ENCODE measurements around the gene METTL27. TPM values are rescaled to one million over a fixed set of nuclear protein-coding genes. Genes with fewer than 3 reads are reported as not detected.
"Not testable (repeated sequence)": the region's sequence is repeated elsewhere in the genome, so short reads cannot be mapped to it uniquely, and the experiment has no call there.

The METTL27 gene
- total RNA-seq, 4 donors from 2014 or later = 1.5 to 9.3 (median 2.8) TPM; not detected in 1

DNA sequence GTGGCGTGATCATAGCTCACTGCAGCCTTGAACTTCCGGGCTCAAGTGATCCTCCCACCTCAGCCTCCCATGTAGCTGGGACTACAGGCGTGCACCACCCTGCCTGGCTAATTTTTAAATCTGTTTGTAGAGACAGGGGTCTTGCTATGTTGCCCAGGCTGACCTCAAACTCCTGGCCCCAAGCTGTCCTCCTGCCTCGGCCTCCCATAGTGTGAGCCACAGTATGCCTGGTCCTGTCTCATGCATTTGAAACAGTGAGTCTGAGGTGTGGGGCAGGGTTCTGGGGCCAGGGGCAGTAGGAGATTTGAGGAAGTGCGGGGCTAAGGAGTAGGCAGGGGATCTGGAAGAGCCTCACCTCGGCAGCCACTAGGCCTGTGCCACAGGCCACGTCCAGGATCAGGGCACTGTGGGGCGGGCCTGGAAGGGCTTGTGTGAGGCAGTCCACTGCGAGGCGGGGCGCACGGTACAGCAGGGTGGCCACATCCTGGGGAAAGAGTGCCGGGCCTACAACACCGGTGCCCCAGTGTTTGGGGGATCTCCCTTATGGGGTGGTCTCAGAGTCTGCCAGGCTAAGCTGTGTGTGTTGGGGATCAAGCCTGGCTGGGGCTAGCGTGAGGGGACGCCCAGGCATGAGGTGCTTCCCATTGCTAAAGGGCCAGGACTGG, 1.5 kb downstream of the METTL27 start:
- Histone ChIP-seq H3K4me1 (peaks cover 4 to 6% of the 10 kb centered on the region in 2 donors), H3K27me3 (no peaks in the 10 kb centered on the region), H3K9me3 (no peaks in the 10 kb centered on the region), H3K4me3 (no peak overlapping the region), H3K36me3 (no peaks in the 10 kb centered on the region), H3K27ac (no peak overlapping the region)
- intact Hi-C loops (cut with DNase I; ENCODE audit: low total_unique reads) = no loop called here
- DNase-seq = no peak
- TF ChIP-seq, protein P1, sequence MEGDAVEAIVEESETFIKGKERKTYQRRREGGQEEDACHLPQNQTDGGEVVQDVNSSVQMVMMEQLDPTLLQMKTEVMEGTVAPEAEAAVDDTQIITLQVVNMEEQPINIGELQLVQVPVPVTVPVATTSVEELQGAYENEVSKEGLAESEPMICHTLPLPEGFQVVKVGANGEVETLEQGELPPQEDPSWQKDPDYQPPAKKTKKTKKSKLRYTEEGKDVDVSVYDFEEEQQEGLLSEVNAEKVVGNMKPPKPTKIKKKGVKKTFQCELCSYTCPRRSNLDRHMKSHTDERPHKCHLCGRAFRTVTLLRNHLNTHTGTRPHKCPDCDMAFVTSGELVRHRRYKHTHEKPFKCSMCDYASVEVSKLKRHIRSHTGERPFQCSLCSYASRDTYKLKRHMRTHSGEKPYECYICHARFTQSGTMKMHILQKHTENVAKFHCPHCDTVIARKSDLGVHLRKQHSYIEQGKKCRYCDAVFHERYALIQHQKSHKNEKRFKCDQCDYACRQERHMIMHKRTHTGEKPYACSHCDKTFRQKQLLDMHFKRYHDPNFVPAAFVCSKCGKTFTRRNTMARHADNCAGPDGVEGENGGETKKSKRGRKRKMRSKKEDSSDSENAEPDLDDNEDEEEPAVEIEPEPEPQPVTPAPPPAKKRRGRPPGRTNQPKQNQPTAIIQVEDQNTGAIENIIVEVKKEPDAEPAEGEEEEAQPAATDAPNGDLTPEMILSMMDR (IDR thresholded peaks at IDR 0.05) = no peak
- TF ChIP-seq POLR2A (IDR thresholded peaks at IDR 0.05) = no peak

DNA sequence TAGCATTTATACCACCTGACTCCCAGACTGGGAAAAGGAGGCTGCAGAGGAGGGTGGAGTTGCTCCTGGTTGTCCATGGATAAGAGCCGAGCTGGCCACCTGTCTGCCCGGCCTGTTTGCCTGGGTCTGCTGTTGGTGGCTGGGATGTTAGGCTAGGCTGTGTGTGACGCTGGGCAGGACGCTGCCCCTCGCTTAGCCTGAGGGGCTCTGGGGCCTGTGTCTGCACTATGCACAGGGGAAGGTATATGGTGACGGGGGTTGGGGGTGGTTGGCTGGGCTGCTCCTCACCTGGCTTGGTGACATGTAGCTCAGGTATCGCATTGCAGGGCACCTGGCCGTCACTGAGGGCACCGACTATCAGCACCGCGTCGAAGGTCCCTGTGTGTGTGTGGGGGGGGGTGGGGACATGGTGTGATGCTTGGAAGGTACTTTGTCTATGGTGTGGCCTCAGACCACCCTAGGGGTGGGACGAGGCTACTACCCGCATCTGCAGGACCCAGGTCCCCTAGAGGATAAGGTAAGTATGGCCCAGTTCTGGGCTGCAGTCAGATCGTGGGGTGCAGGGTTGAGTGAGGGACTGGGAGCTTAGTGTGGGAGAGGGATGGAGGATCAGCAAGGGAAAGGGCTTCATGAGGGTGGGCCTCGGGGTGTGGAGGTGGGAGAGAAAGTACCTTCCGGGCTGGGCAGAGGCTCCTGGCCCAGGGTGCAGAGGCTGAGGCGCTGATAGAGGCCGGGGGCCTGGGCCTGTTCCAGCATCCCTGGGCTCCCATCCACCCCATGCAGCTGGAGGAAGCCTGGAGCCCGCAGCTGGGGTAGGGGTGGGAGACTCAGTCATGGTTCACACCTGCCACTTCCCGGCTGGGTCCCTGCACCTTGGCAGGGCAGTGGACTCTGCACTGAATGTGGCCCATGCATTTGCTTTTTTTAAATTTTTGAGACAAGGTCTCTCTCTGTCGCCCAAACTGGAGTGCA, 2.3 kb downstream of the METTL27 start:
- no peaks in the 10 kb centered on the region for H3K36me3 ChIP-seq
- H3K4me1 ChIP-seq = peaks cover 3 to 4% of the 10 kb centered on the region in 2 donors
- no peak for TF ChIP-seq POLR2A (IDR thresholded peaks at IDR 0.05)
- TF ChIP-seq, protein P1 (IDR thresholded peaks at IDR 0.05) = no peak
- no peak overlapping the region for H3K27ac ChIP-seq
- DNase-seq = no peak
- H3K27me3 ChIP-seq = no peaks in the 10 kb centered on the region
- intact Hi-C loops (cut with DNase I; ENCODE audit: low total_unique reads) = no loop called here
- H3K9me3 ChIP-seq = no peaks in the 10 kb centered on the region
- no peak overlapping the region for H3K4me3 ChIP-seq

DNA sequence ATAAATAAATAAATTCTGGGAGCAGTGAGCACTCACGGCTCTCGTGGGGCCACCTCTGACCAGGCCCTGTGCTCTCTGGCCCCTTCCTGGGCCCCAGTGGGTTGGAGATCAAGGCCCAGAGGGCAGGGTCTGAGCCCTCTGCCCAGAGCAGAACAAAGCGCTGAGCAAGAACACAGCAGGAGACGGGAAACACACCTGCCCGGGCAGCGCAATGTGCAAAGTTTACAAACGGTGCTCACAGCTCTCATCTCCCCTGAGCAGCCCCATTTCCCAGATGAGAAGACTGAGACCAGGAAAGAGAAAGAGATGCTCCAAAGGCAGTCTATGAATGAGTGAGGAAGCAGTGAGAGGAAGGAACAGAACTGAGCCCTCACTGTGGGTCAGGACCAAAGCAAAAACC, 3.0 kb downstream of the METTL27 start:
- no peak for DNase-seq
- no peak overlapping the region for H3K4me3 ChIP-seq
- H3K9me3 ChIP-seq = no peaks in the 10 kb centered on the region
- no peaks in the 10 kb centered on the region for H3K36me3 ChIP-seq
- intact Hi-C loops (cut with DNase I; ENCODE audit: low total_unique reads) = no loop called here
- no peaks in the 10 kb centered on the region for H3K27me3 ChIP-seq
- TF ChIP-seq, protein P1 (IDR thresholded peaks at IDR 0.05) = no peak
- H3K4me1 ChIP-seq = no peaks in the 10 kb centered on the region
- no peak overlapping the region for H3K27ac ChIP-seq

DNA sequence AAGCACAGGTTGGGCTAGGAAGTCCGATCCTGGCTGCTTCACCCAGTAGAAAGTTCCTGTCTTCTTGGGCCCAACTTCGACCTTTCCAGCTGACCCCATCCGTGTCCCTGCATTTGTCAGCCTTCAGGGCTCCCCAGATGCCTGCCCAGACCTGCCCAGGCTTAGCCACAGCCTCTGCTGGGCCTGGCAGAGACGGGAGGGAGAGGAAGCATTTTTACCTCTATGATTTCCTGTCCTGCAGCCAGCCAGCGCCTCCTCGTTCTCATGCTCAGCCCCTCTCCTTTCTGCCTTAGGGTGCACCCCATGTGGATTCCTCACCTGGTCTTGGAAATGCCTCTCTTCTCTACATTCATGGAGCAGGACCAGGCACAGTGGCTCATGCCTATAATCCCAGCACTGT, 3.7 kb downstream of the METTL27 start:
- Histone ChIP-seq H3K4me3 (no peak overlapping the region), H3K4me1 (no peaks in the 10 kb centered on the region)
- intact Hi-C loops (cut with DNase I; ENCODE audit: low total_unique reads) = no loop called here

DNA sequence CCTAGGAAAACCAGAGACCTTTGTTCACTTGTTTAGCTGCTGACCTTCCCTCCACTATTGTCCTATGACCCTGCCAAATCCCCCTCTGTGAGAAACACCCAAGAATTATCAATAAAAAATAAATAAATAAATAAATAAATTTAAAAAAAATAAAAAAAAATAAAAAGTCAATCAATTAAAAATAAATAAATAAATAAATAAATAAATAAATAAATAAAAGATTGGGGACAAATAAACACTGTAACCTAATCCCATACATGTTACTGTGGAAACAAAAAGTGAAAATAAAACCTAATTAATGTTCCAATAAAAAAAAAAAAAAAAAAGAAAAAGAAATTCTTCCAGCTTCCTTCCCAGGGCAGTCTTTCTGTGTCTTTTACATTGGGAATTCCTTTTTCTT, 5.1 kb downstream of the METTL27 start:
- H3K9me3 ChIP-seq; intact Hi-C loops (cut with DNase I; ENCODE audit: low total_unique reads); H3K27ac ChIP-seq; H3K4me1 ChIP-seq; H3K27me3 ChIP-seq; H3K36me3 ChIP-seq; DNase-seq; H3K4me3 ChIP-seq: not testable (repeated sequence)

More for the DNA sequence above, 3.7 kb downstream of the METTL27 start:
- TF ChIP-seq, protein P1 (IDR thresholded peaks at IDR 0.05) = no peak
- no peak for TF ChIP-seq POLR2A (IDR thresholded peaks at IDR 0.05)
- DNase-seq = no peak
- Histone ChIP-seq H3K36me3 (no peaks in the 10 kb centered on the region), H3K27me3 (no peaks in the 10 kb centered on the region), H3K27ac (no peak overlapping the region), H3K9me3 (no peaks in the 10 kb centered on the region)

All from uterus (tissue), 4 donors.